Colon (tissue), 2 donors: Measurements from ENCODE around the gene PEX14.
"Not testable (repeated sequence)": the region's sequence is repeated elsewhere in the genome, so short reads cannot be mapped to it uniquely, and the experiment has no call there.

ENCODE experiments used
- FAIRE-seq: peaks from 2 replicates; lab custom pipeline; 2012; peaks lifted over from hg19 to GRCh38; lab: Jason Lieb, UNC
- donor health status: control.
- donor health status: control.

PEX14 gene

DNA sequence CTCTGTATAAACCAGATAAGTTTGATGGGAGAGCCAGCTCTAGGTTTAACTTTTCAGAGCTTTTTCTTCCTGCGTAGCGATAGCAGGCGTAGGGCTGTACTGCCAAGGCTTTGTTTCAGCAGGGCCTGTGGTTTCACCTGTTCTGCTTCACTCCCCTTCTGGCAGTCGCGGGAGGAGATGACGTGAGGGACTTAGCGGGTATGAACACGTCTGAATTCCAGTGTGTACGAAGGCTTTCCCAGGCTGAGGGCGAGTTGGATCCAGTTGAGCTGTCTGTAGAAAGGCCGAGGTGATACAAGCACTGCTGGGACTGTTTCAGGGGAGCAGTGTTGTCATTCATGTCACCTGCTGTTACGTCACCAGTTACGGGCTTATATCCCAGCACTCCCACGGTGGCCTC, 21.2 kb downstream of the PEX14 start:
- FAIRE-seq, result no peak

DNA sequence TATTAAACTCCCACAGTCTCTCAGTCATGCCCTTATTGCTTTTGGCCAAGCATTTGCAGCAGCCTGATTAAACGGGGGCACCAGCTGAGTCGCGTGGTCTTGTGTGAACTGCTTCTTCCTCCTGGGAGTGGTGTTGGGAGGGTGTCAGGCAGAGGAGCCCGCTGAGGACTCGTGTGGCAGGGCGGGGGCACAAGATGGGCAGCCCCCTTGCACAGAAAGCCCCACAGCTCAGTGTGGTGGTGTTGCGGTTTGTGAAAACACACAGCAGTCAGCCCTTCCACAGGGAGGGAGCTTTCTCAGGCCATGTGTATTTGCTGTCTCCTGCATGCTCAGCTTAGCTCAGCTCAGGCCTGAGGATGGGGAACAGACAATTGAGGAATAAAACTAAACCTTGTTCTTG, 22.4 kb downstream of the PEX14 start:
- FAIRE-seq, result no peak

DNA sequence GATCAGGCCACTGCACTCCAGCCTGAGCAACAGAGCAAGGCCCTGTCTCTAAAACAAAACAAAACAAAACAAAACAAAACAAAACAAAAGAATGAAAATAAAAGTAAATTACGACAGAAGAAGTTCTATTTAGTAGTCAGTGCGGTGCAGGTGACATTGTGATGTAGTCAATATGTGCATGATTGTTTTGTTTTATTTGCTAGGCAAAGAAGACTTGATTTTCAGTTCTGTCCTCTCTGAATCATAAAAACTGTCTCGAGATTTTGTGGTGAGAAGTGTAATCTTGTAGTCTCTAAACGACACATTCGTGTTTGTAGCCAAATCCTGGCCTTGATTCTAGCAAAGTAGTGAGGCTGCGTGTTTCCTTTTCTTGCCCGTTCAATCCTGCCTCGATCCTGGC, 23.5 kb downstream of the PEX14 start:
- FAIRE-seq, result no peak

DNA sequence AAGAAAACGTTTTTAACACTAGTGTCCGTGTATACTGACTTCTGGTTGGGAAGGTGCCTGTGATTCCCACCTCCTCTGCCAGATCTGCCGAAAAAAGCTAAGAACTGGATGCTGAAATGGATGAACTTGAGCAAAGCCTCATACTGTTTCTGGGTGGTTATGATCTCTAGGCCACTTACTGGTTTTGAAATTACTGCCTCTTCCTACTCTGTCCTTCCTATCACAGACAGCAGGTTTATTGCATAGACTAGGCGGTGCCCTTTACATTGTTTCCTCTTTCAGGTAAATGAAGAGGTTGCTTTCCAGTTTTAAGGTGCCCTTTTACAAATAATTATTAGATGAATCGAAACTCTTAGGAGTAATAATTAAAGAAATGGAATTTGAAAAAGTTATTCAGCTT, 27.5 kb downstream of the PEX14 start:
- no peak for FAIRE-seq

DNA sequence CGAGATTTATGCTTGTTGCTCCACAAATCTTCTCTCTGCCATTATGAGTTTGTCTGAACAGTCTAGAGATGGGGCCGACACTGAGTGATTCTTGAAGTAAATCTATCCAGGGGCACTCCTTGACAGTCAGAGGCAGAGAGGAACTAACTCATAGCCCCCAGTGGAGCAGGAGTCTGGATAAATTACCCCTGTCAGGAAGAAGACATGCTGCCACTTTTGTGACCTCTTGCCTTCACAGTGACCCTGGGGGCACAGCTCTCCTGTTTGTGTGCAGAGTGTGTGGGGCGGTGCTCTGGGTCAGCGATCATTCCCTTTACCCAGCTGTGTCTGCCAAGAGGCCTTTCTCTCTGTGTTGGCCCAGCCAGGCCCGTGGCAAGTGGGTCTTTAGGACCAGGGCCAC, 29.5 kb downstream of the PEX14 start:
- FAIRE-seq, result no peak

DNA sequence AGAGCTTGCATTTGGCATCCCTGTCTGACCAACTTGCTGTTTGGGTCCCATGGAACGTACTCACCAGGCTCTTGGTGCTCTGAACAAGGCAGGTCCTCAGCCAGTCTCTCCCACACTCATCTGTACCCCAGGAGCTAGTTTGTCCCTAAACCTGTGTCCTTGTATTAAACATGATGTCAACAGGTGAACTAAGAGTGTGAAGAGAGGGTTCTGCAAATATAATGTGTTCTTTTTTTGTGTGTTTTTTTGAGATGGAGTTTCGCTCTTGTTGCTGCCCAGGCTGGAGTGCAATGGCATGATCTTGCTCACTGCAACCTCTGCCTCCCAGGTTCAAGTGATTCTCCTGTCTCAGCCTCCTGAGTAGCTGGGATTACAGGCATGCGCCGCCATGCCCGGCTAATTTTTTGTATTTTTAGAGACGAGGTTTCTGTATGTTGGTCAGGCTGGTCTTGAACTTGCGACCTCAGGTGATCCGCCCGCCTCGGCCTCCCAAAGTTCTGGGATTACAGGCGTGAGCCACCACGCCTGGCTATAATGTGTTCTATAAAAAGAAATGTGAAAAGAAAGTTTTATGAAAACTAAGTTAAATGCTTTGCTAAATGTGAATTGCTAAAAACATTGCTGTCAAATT, 31.4 kb downstream of the PEX14 start:
- FAIRE-seq, result not testable (repeated sequence)

DNA sequence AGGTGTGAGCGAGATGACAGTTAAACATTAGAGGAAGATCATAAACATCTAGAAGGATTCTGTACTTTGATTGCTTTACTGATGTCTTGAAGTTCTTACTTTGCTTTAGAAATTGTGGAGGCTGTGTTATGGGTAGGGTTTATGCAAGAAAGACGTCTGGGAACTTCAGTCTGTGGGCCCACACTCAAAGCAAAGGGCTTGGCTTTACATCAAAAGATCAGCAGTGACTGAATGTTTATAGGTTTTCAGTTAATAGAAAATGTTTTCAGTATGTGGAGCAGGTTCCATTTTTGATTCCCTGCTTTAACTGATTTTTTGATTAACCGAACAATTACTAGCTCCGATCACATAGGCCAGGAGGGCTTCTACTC, 31.9 kb downstream of the PEX14 start:
- no peak for FAIRE-seq

DNA sequence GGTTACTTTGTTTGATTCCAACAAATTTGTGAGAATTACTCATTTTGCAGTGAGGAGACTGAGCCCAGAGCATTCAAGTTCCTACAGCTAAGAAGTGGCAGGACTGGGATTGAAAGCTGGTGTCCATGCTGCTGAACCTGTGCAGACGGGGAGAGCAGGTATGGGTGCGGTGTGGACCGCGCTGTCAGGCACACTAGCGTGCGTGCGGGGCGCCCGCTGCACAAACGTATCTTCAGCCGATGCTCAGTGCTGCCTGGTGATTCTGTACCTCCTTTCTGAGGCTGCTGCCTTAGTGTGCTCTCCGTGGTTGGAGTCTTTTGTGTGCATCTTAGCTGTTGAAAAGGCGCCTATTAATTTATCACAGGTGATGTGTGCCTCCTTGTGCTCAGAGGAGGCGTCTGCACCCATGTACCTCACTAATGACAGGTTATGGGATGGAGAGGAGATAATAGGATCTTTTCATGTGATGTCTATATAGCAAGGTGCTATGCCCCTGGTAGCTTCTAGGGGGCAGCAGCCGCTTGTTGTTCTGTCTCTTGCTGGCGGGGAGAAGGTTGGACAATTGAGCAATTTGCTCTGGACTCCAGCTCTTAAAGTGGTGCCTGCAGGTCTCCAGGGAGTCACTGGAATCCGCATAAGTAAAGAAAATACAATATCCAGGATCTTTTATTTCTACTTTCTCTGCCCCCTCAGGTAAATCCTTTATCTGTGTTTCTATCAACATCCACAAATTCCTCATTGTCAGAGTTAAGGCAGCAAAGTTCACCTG, 32.5 kb downstream of the PEX14 start:
- FAIRE-seq, result no peak

DNA sequence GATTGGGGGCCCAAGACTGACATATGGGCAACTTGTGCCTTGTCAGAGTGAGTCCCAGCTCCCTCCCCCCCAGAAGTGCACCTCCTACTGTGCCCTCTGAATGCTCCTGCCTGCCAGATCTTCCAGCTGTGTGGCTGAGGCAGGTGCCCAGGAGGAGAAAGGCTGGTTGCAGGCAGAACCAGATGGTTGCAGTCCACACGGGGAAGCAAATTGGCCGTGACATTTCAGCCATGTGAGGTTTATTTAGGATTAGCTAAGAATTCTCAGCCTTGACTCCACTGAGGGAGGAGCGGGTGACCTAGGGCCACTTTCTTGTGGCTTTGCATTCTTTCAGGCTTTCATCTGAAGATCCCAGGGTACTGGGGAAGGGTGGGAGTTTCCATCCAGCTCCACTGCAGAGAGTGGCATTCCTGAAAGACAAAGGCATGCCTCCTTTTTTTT, 33.8 kb downstream of the PEX14 start:
- FAIRE-seq, result no peak

DNA sequence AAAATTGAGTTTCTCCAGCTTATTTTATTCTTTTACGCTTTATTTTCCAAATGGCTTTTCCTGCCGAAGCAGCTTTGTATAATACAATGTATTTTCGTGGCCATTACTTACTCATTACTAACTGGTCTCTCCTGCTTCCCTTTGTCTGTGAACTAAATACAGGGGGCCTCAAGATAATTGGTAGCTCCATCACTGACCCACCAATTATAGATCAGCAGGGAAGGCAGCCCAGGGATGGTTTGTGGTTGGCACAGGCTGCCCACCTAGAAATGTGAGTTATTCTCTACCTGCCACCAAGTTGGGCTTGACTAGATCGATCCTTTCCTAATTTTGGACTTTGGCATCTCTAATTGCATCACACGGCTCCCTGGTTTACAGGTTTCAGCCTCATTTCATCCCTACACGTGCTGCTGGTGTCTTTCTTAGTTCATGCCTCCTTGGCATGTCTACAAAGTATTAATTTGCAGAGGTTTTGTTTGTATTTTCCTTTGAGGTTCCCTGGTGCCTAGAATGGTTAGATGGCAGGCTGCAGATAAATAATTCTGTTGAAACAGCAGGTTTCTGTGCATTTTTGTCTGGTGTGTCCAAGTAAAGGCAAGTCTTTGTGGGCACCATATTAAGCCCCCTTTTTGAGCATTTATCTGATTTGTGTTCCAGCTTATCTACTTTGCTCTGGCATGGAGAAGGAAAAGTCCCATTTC, 35.2 kb downstream of the PEX14 start:
- FAIRE-seq, result no peak

DNA sequence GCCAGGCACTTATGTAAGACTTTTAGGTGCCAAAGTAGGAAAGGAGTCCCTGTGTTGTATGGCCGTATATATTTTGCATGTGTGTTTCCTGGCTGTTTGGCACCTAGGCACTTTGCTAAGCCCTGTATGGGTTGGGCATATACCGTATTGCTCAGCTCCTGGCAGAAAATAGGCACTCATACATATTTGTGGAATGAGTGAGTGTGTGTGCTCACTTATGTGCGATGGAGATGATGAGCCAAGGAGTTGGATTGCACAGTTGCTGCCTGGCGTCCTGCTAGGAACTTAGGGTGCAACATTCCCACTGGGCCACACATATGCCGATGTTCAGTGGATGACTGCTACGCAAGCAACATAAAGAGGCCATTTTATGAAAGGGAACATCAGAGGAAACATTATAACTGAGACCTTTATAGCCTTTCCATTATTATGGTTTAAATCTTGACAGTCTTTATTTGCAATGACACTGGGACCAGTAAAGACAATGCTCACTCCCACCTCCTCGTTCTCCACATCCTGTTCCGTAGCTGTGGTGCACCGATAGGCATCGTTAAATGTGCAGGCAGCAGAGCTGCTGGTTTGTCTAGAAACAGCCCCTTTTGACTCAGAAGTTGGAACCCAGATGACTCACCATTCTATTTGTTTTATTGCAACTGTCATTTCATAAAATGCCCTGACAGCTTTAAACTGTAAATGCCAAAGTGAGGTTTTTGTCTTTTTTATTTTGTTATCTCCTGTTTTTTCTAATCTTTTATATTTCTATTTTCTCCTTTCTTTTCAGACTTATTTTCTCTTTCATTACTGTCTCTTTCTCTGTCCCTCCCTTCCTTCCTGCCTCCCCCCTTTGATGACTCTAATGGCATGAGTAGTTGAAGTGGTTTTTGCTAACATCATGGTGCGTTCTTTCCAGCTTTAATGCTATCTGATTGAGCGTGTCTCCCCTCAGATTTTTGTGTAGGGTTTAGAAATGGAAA, 36.1 kb downstream of the PEX14 start:
- no peak for FAIRE-seq

DNA sequence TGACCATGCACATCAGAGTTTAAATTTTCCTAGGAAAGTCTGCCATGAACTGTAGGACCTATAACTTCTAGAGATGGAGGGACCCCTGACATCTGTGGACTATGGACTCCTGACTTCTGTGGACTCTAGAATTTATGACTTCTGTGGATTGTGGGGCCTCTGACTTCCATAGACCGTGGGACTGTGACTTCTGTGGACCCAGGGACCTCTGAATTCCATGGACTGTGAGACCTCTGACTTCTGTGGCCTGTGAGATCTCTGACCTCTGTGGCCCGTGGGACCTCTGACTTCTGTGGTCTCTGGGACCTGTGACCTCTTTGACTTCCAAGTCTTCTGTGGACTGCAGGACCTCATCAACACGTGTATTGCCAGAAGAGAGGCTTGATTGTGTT, 36.7 kb downstream of the PEX14 start:
- FAIRE-seq, result no peak

DNA sequence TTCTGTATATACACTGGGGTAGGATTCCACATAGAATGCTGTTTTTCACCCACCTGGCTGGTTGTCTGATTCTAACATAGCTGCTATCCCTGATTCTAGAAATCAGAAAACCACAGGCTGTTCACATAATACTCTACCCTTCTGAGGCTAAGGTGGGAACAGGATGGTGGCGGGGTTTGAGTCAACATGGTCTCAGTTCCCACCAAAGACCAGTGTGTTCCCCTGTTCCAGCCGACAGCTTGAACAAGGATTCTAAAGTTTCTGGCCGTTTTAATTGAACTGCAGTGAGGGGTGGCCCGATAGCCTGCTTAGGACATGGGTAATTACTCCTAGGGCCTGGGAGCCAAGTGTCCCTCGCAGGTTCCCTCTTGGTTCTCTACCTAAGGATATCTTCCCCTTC, 38.4 kb downstream of the PEX14 start:
- FAIRE-seq, result no peak

DNA sequence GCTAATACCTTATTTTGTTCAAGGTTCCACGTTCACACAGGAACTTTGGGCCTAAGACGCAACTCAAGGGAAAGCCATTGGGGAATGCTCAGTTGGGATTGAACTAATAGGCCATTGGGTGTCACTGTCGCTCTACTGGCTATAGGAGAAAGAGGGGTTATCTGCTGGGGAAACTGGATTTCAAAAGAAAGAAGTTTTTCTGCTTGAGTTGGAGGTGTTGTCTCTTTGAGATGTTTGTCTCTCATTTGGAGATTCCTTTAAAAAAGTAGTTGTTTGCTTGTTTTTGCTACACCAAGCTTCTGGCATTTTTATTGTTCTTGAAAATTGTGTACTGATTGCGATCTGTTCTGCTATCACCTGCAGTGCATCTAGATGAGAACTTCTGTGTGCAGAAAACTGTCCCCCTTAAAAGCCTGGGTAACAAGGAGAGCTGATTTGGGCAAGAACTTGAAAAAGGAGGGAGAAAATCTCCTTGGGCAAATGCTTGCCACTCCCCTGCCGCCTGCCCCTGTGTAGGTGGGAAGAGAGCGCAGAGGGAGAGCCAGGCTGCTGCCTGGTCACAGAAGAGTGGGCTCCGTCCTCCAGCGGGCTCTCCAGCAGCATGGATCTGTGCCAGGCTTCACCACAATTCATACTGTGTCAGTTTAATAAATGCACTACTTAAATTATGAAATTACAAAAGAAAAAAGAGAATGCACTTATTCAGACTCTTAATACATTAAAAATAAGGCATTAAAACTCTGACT, 39.9 kb downstream of the PEX14 start:
- FAIRE-seq, result no peak

DNA sequence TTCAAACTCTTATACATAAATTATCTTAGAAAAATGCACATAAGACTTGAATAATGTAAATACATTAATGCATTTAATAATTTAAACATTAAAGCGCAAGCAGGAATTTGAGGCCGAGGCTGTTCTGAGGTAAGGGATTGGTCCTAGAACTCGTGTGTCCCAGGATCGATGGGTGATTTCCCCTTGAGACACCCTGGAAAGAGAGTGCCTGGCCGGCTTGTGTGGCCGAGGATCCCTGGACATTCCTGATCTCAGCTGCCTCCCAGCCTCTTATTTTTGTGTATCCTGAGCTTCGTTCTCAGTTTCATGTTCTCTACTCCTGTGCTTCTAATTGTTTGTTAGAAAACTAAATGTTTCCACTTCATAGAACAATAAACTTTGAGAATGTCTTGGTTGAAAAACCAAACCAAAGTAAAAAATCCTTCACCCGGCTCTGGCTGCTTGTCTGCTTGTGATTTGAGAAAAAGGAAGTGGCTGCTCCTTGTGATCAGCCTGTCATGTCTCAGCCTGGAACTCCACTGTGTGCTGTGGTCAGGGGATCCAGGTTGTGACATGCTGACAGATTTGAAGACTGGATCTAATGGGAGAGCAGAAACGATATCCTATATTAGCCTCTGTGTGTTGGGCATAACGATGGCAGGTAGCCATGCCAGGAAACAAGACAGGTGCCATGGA, 40.7 kb downstream of the PEX14 start:
- FAIRE-seq, result no peak

DNA sequence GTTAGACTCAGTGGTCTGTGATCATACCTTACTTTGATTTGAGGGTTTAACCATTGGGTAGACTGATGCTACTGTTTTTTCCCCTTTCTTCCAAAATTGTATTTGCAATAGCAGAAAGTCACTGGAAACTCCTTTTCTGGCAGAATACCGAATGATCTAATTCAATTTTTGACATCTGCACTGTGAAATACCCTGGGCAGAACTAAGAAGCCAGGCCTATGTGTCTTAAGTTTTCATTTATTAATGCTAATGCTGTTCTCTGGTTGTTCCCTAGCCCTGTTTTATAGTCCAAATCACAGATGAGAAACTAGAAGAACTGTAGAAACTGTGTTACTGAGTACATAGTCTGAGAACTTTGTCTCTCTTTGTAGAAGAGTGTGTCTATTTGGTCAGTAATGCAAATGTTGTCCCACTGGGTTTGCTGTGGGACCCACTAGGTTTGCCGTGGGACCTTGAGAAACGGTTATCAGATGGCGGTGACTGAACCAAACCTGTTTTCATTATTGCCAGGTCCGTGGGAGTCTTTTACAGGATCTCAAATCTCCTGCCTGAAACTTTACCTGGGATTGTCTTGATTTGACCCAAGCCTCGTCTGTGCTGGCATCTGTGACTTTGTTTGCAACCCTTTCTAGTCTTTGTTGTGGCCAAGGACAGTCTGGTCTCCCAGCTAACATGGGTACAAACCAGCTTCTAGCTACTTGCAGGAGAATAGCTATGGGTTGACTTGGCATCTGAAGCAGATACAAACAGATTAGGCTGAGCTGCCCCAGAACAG, 41.4 kb downstream of the PEX14 start:
- FAIRE-seq, result no peak

DNA sequence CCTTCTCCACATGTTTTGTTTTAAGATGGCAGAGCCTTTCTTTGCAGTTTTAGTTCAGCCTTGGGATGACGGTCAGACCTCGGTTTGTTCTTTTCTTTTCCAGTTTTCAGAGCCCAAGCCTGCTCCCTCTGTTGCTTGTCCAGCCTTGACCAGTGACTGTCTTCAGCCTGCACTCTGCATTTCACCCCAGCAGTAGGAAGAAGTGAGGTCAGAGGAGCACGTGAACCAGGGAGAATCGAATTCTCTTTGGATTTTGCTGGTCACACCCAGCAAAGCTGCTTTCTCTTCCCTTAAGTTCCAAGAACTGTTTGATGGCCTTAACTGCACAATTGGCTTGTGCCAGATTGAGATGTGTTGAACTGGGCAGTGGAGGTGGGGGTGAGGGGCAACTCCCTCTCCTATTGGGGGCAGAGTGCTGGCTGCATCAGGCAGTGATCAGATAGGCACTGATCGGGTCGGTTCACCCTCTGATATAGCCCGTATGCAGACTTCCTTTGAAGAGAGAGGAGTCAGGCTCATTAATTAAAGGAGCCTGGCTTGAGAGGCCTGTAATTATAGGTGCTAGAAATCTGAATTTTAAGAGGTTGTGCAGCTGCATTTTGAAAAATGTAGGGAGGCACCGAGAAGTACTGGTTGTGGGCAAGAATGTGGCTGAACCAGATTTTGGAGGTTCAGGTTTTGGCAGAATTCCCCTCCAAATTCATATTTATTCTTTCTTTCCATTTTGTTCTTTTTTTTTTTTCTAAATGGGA, 42.4 kb downstream of the PEX14 start:
- FAIRE-seq, result no peak

DNA sequence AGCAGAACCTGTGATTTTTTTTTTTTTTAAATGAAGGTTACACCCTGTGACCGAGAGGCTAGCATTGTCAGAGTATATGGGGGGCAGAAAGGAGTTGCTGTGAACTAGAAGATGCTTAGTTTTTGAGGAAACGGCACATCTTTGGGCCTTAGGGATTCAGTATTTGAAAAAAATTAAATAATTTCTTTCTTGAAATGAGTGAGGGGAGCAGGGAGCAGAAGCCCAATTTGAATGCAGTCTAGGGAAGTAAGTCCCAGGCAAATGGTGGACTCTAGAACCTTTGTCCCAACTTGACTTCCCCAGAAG, 42.9 kb downstream of the PEX14 start:
- no peak for FAIRE-seq

DNA sequence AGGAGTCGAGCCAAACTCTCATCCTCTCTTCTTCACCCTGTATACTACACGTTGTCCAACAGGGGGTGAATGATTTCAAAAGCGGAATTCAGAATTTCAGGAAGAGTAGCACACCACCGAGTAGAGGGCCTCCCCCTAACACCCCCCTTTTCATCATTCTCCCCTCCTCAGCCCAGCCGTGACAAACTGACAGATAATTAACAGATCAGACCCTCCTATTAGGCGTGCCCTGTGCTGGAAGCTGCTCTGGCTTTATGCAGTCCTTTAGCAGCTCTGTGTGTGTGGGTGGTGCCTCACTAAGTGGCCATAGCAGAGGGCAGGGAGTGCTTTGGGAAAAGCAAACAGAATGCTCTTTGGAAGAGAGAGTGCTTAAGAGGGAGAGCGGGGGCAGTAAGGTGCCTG, 44.3 kb downstream of the PEX14 start:
- no peak for FAIRE-seq

DNA sequence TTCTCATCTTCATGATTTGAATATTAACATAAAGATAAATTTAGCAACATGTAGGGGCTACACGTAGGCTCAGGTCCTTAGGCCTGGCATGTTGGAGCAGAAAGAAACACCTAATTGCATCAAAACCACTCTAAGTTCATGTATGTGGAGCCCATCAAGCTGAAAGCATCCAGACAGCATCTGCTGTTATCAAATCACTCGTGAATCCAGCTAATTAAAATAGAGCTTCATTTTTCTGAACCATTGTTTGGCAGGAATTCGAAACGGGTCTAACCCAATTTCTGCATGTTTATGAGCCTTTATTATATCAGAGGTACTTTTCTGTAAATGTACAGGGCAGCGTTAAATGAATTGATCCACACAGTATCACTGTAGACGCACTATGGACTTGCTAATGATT, 45.7 kb downstream of the PEX14 start:
- FAIRE-seq, result no peak
